MM.1S (cell line): ENCODE measurements around the gene CSTA.

ENCODE experiments used
- EZH2 ChIP-seq: fragments of 300-600 bp; sonication (generic); optimal IDR thresholded peaks from 2 replicates; pipeline ENCODE3; 2017; ENCODE audit warnings: low read depth, mild to moderate bottlenecking, antibody characterized with exemption, low read length, mixed read lengths
- TF ChIP-seq, protein P1 (sequence below): fragments of 300-600 bp; sonication (generic); IDR thresholded peaks from 2 replicates; pipeline ENCODE4 v1.5.1; 2016; ENCODE audit warnings: antibody characterized with exemption, low read length, mixed read lengths

DNA sequence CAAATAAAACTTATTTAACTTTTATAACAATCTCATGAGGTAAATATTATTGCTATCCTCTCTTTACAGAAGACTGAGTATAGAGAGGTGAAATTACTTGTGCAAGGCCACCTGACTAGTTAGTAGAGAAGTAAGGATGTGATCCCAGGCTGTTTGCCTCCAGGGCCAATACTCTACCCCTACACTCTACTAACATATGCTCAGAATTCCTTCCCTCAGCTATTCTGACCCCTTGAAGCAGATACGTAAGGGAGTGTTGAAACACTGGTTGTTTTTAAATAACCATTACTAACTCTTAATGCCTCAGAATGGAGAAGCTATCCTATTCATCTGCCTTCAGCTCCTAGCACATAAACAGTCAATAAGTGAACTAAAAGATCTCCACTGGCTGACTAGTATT is 24.1 kb downstream of the CSTA start:
- TF ChIP-seq, protein P1, sequence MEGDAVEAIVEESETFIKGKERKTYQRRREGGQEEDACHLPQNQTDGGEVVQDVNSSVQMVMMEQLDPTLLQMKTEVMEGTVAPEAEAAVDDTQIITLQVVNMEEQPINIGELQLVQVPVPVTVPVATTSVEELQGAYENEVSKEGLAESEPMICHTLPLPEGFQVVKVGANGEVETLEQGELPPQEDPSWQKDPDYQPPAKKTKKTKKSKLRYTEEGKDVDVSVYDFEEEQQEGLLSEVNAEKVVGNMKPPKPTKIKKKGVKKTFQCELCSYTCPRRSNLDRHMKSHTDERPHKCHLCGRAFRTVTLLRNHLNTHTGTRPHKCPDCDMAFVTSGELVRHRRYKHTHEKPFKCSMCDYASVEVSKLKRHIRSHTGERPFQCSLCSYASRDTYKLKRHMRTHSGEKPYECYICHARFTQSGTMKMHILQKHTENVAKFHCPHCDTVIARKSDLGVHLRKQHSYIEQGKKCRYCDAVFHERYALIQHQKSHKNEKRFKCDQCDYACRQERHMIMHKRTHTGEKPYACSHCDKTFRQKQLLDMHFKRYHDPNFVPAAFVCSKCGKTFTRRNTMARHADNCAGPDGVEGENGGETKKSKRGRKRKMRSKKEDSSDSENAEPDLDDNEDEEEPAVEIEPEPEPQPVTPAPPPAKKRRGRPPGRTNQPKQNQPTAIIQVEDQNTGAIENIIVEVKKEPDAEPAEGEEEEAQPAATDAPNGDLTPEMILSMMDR = no peak
- TF ChIP-seq EZH2 = no peak
